B cell (primary cell): ENCODE measurements around the gene MLLT3.

ENCODE experiments used
- EZH2 ChIP-seq: IDR thresholded peaks from 2 replicates; pipeline ENCODE4 v1.6.1; 2012; ENCODE audit warnings: borderline replicate concordance, low read depth, mild to moderate bottlenecking, moderate library complexity, low read length; ENCODE audit not compliant: insufficient read depth, poor library complexity, severe bottlenecking
- TF ChIP-seq, protein P1 (sequence below): fragments of 200-600 bp; IDR thresholded peaks from one replicate; pipeline ENCODE4 v1.8.0; 2022; ENCODE audit warnings: antibody characterized with exemption, mild to moderate bottlenecking

DNA sequence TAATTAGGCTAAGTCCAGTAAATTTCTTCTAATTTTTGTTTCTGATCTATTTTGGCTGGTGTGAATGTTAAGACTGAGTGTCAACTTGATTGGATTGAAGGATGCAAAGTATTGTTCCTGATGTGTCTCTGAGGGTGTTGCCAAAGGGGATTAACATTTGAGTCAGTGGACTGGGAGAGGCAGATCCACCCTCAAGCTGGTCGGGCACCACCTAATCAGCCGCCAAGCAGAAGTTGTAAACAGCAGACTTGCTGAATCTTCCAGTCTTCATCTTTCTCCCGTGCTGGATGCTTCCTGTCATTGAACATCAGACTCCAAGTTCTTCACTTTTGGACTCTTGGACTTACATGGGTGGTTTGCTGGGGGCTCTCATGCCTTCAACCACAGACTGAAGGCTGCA lies 21.4 kb upstream of the MLLT3 start:
- TF ChIP-seq, protein P1, sequence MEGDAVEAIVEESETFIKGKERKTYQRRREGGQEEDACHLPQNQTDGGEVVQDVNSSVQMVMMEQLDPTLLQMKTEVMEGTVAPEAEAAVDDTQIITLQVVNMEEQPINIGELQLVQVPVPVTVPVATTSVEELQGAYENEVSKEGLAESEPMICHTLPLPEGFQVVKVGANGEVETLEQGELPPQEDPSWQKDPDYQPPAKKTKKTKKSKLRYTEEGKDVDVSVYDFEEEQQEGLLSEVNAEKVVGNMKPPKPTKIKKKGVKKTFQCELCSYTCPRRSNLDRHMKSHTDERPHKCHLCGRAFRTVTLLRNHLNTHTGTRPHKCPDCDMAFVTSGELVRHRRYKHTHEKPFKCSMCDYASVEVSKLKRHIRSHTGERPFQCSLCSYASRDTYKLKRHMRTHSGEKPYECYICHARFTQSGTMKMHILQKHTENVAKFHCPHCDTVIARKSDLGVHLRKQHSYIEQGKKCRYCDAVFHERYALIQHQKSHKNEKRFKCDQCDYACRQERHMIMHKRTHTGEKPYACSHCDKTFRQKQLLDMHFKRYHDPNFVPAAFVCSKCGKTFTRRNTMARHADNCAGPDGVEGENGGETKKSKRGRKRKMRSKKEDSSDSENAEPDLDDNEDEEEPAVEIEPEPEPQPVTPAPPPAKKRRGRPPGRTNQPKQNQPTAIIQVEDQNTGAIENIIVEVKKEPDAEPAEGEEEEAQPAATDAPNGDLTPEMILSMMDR = no peak
- TF ChIP-seq EZH2 = no peak
